CD4-positive, alpha-beta T cell (primary cell): ENCODE results near the gene PTGER4. TPM values are rescaled to one million over a fixed set of nuclear protein-coding genes. Genes with fewer than 3 reads are reported as not detected.
"Not testable (repeated sequence)": the region's sequence is repeated elsewhere in the genome, so short reads cannot be mapped to it uniquely, and the experiment has no call there.

Source experiments
- ATAC-seq: fragments of 200-7000 bp; cut with Tn5 transposase; one replicate; pipeline ENCODE4 v1.10.0; 2022; ENCODE audit warnings: mild to moderate bottlenecking; ENCODE audit not compliant: poor library complexity
- CTCF ChIA-PET: fragments of 350-600 bp; sonication (Branson Sonifier 250); formaldehyde crosslinking; loops from one replicate; lab custom pipeline; 2021; ENCODE audit warnings: antibody characterized with exemption, inconsistent platforms; lab: Charles Lee
- POLR2A ChIA-PET: fragments of 350-600 bp; sonication (Branson Sonifier 250); formaldehyde crosslinking; loops from one replicate; lab custom pipeline; 2021; ENCODE audit warnings: antibody characterized with exemption, inconsistent platforms; lab: Charles Lee
- DNase-seq, 14 experiments: peaks; one replicate each; pipeline ENCODE4 v3.0.0-alpha.2; 2013 to 2020; ENCODE audit warnings: mixed read lengths in 2 of 14
- H3K27ac ChIP-seq, 2 donors: one replicate each; pipeline versions ENCODE4 v1.5.1 to v1.7.0; 2013; ENCODE audit warnings: low read length in 2 of 2, low read depth in 1 of 2, mild to moderate bottlenecking in 1 of 2
- H3K27me3 ChIP-seq, 2 experiments: 1 replicate in 1 of 2; 2 replicates in 1 of 2; pipeline versions ENCODE4 v1.6.1 to v1.7.0; 2013; ENCODE audit warnings: low read length in 2 of 2, control low read depth in 1 of 2, mild to moderate bottlenecking in 1 of 2, moderate library complexity in 1 of 2; ENCODE audit not compliant: insufficient read depth in 2 of 2, control insufficient read depth in 1 of 2
- H3K36me3 ChIP-seq: one replicate; pipeline ENCODE4 v1.6.1; 2013; ENCODE audit warnings: low read length, control low read depth; ENCODE audit not compliant: insufficient read depth
- H3K4me1 ChIP-seq: one replicate; pipeline ENCODE4 v1.6.1; 2013; ENCODE audit warnings: low read length, control low read depth; ENCODE audit not compliant: insufficient read depth
- H3K4me3 ChIP-seq: one replicate; pipeline ENCODE4 v1.5.1; 2013; ENCODE audit warnings: mild to moderate bottlenecking, low read length, moderate library complexity
- H3K9me3 ChIP-seq, 2 experiments: 1 replicate in 1 of 2; 2 replicates in 1 of 2; pipeline versions ENCODE4 v1.6.1 to v1.7.0; 2013; ENCODE audit warnings: low read length in 2 of 2, mild to moderate bottlenecking in 2 of 2, control low read depth in 1 of 2, moderate library complexity in 1 of 2; ENCODE audit not compliant: control insufficient read depth in 1 of 2, insufficient read depth in 1 of 2
- H3K27ac Mint-ChIP-seq: one replicate; pipeline ENCODE4 v1.8.0; 2020; ENCODE audit warnings: mixed read lengths
- H3K27me3 Mint-ChIP-seq: one replicate; pipeline ENCODE4 v1.8.0; 2021; ENCODE audit warnings: mixed read lengths
- H3K36me3 Mint-ChIP-seq: one replicate; pipeline ENCODE4 v1.8.0; 2021; ENCODE audit warnings: low read depth, mixed read lengths
- H3K4me1 Mint-ChIP-seq: one replicate; pipeline ENCODE4 v1.8.0; 2021; ENCODE audit warnings: low read depth, mixed read lengths
- H3K4me3 Mint-ChIP-seq: one replicate; pipeline ENCODE4 v1.8.0; 2020; ENCODE audit warnings: mild to moderate bottlenecking, mixed read lengths
- H3K9me3 Mint-ChIP-seq: one replicate; pipeline ENCODE4 v1.8.0; 2020; ENCODE audit warnings: mixed read lengths
- CTCF ChIP-seq: fragments of 200-600 bp; IDR thresholded peaks from one replicate; pipeline ENCODE4 v1.8.0; 2022; ENCODE audit warnings: antibody characterized with exemption, mild to moderate bottlenecking
- intact Hi-C, 2 experiments: fragments of 100-400 bp; cut with DNase I in 1 of 2; cut with micrococcal nuclease in 1 of 2; formaldehyde crosslinking; loops; one replicate each; pipeline versions ENCODE4 v1.15.1 to v1.9.0; 2023 to 2025; cut with DNase I, micrococcal nuclease
- total RNA-seq, 174 experiments: library from RNA in 2 of 174; stranded (reverse) in 2 of 174; gene quantifications; one replicate each; pipeline ENCODE4 v1.2.3 and lab custom pipeline; 2021 to 2026

PTGER4 gene
- total RNA-seq, 2 experiments from 2014 or later, result 352 to 356 TPM

DNA sequence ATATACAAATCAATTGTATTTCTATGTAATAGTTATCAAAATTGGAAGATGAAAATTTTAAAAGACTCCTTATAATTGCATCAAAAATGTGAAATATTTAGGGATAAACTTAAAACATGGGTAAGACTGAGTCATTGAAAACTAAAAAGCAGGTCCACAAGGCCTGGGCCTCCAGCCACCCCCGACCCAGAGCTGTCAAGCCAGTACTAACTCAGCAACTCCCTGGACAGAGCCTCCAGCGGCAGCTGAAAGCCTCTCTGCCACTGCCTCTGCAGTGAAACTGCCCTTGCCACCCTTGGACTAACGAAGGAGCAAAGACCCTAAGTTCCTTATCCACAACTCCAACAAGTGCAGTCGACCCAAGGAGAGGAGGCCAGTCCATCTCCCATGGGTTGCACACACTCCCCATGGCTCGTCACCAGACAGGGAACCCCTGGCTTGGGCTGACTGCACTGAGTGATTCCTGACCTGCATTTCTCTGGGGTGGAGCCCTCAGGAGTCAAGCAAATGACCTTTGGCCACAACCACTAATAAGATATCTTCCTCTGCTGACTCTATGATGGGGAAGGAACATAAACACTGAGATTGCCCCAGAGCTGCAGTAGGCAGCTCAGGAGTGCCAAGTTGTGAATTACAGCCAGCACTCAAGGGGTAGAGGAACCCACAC, 20.5 kb downstream of the PTGER4 start:
- DNase-seq (no peak), ATAC-seq (no peak)
- Histone ChIP-seq H3K27me3 (no peaks in the 10 kb centered on the region), H3K4me3 (no peak overlapping the region), H3K27ac (no peak overlapping the region), H3K4me1 (no peaks in the 10 kb centered on the region), H3K36me3 (peaks cover 37% of the 10 kb centered on the region), H3K9me3 (peaks cover 11 to 20% of the 10 kb centered on the region in 2 experiments)
- Mint-ChIP-seq H3K9me3 (peaks cover 19% of the 10 kb centered on the region), H3K27ac (no peak overlapping the region), H3K27me3 (no peaks in the 10 kb centered on the region), H3K4me3 (no peak overlapping the region), H3K36me3 (peaks cover 99% of the 10 kb centered on the region), H3K4me1 (no peaks in the 10 kb centered on the region)
- POLR2A ChIA-PET, result no interaction called here
- no peak for TF ChIP-seq CTCF
- CTCF ChIA-PET, result no interaction called here
- intact Hi-C loops, result no loop called here

DNA sequence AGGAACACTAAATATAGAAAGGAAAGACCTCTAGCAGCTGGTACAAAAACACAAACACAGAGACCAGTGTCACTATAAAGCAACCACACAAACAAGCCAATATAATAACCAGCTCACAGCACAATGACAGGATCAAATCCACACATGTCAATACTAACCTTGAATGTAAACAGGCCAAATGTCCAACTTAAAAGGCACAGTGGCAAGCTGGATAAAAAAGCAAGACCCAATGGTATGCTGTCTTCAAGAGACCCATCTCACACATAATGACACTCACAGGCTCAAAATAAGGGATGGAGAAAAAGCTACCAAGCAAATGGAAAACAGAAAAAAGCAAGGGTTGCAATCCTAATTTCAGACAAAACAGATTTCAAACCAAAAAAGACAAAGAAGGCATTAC, 22.3 kb downstream of the PTGER4 start:
- POLR2A ChIA-PET, H3K27me3 Mint-ChIP-seq, H3K27ac Mint-ChIP-seq, DNase-seq, H3K4me3 ChIP-seq, H3K4me3 Mint-ChIP-seq, H3K27ac ChIP-seq, H3K4me1 ChIP-seq, H3K27me3 ChIP-seq, CTCF ChIA-PET, ATAC-seq, H3K4me1 Mint-ChIP-seq, intact Hi-C loops: not testable (repeated sequence)
- H3K9me3 ChIP-seq, result peaks cover 11 to 20% of the 10 kb centered on the region in 2 experiments
- Mint-ChIP-seq H3K9me3 (peaks cover 28% of the 10 kb centered on the region), H3K36me3 (peaks cover 100% of the 10 kb centered on the region)
- peaks cover 25% of the 10 kb centered on the region for H3K36me3 ChIP-seq

GRCh38 chr5:40705484-40705883, 25.8 kb downstream of the PTGER4 start:
- H3K9me3 Mint-ChIP-seq, result peaks cover 28% of the 10 kb centered on the region

GRCh38 chr5:40710575-40710974, 30.9 kb downstream of the PTGER4 start:
- H3K4me1 ChIP-seq, ATAC-seq, H3K4me1 Mint-ChIP-seq, H3K4me3 Mint-ChIP-seq, H3K27ac Mint-ChIP-seq, H3K27me3 Mint-ChIP-seq, H3K27ac ChIP-seq, H3K27me3 ChIP-seq, POLR2A ChIA-PET, CTCF ChIA-PET, intact Hi-C loops, H3K4me3 ChIP-seq, H3K9me3 ChIP-seq, DNase-seq: not testable (repeated sequence)
- peaks cover 67% of the 10 kb centered on the region for H3K36me3 Mint-ChIP-seq
- H3K36me3 ChIP-seq, result peaks cover 11% of the 10 kb centered on the region
- peaks cover 11% of the 10 kb centered on the region for H3K9me3 Mint-ChIP-seq

More at GRCh38 chr5:40705484-40705883, 25.8 kb downstream of the PTGER4 start:
- H3K9me3 ChIP-seq, result peaks cover 6 to 17% of the 10 kb centered on the region in 2 experiments
- H3K36me3 ChIP-seq, intact Hi-C loops, H3K27me3 ChIP-seq, H3K27me3 Mint-ChIP-seq, H3K27ac ChIP-seq, ATAC-seq, H3K27ac Mint-ChIP-seq, H3K4me1 Mint-ChIP-seq, H3K4me3 ChIP-seq, POLR2A ChIA-PET, H3K4me3 Mint-ChIP-seq, H3K4me1 ChIP-seq, DNase-seq: not testable (repeated sequence)
- peaks cover 93% of the 10 kb centered on the region for H3K36me3 Mint-ChIP-seq
- CTCF ChIA-PET, result interaction anchor here (0.5 kb wide), 1 partner anchor 183 kb away, joined by 3 read pairs; no protein-coding TSS in a partner anchor
